HEK293 (cell line): ENCODE data around the gene GABRR1.

Experiments used
- ATF2 ChIP-seq: fragments of 450-650 bp; formaldehyde crosslinking; IDR thresholded peaks from 2 replicates; pipeline ENCODE4 v1.5.1; 2016; ENCODE audit warnings: missing biosample characterization, missing genetic modification characterization, low read depth
- CTCF ChIP-seq: fragments of 450-650 bp; formaldehyde crosslinking; IDR thresholded peaks from 2 replicates; pipeline ENCODE4 v1.5.1; 2016; ENCODE audit warnings: missing biosample characterization, missing genetic modification characterization
- RBAK ChIP-seq: fragments of 450-650 bp; formaldehyde crosslinking; IDR thresholded peaks from 2 replicates; pipeline ENCODE4 v1.5.1; 2016; ENCODE audit warnings: missing biosample characterization, missing genetic modification characterization
- ZBTB20 ChIP-seq: fragments of 450-650 bp; formaldehyde crosslinking; IDR thresholded peaks from 2 replicates; pipeline ENCODE4 v1.5.1; 2016; ENCODE audit warnings: missing biosample characterization, missing genetic modification characterization
- ZBTB21 ChIP-seq: fragments of 450-650 bp; formaldehyde crosslinking; IDR thresholded peaks from 2 replicates; pipeline ENCODE4 v1.5.1; 2017; ENCODE audit warnings: missing biosample characterization, missing genetic modification characterization
- ZNF76 ChIP-seq: fragments of 450-650 bp; formaldehyde crosslinking; IDR thresholded peaks from 2 replicates; pipeline ENCODE4; 2016; ENCODE audit warnings: low read depth, missing biosample characterization, missing genetic modification characterization, borderline replicate concordance
- ZSCAN18 ChIP-seq: fragments of 450-650 bp; formaldehyde crosslinking; IDR thresholded peaks from 2 replicates; pipeline ENCODE4 v1.5.1; 2016; ENCODE audit warnings: missing biosample characterization, missing genetic modification characterization

GRCh38 chr6:89200706-89201215, 16.4 kb downstream of the GABRR1 start:
- TF ChIP-seq ATF2 (no peak), CTCF (tag by site-specific recombination) (no peak), ZNF76 (tag by site-specific recombination) (no peak), ZSCAN18 (tag by site-specific recombination) (no peak), ZBTB21 (tag by site-specific recombination) (no peak), RBAK (tag by site-specific recombination) (no peak), ZBTB20 (tag by site-specific recombination) (no peak)
